GM23338 (cell line): ENCODE measurements around the gene SLC29A4. TPM values are rescaled to one million over a fixed set of nuclear protein-coding genes. Genes with fewer than 3 reads are reported as not detected.

ENCODE experiments used
- ATAC-seq: fragments of 200-7000 bp; cut with Tn5 transposase; 3 replicates; pipeline ENCODE4 v1.9.1; 2020
- DNase-seq: peaks from one replicate; pipeline ENCODE4 v3.0.0-alpha.2; 2015; ENCODE audit warnings: low spot score
- H2AFZ ChIP-seq: fragments of 200-600 bp; sonication (generic); 2 replicates; pipeline ENCODE4 v1.8.0; 2016; ENCODE audit warnings: antibody characterized with exemption, mild to moderate bottlenecking, moderate library complexity
- H3F3A ChIP-seq: fragments of 200-600 bp; sonication (generic); replicated peaks from 2 replicates; pipeline ENCODE4 v1.8.0; 2017; ENCODE audit warnings: antibody characterized with exemption, mixed run types, low read depth
- H3K27ac ChIP-seq: fragments of 200-600 bp; sonication (generic); 2 replicates; pipeline ENCODE4 v1.6.1; 2016; ENCODE audit warnings: low read depth
- H3K27me3 ChIP-seq: fragments of 200-600 bp; sonication (generic); 2 replicates; pipeline ENCODE4 v1.8.0; 2016; ENCODE audit warnings: mild to moderate bottlenecking, mixed run types, moderate library complexity; ENCODE audit not compliant: insufficient read depth
- H3K36me3 ChIP-seq: fragments of 200-600 bp; sonication (generic); 2 replicates; pipeline ENCODE4 v1.8.0; 2016; ENCODE audit warnings: mild to moderate bottlenecking; ENCODE audit not compliant: insufficient read depth
- H3K4me1 ChIP-seq: fragments of 200-600 bp; sonication (generic); 2 replicates; pipeline ENCODE4 v1.8.0; 2016; ENCODE audit warnings: mild to moderate bottlenecking, moderate library complexity; ENCODE audit not compliant: insufficient read depth
- H3K4me2 ChIP-seq: fragments of 200-600 bp; sonication (generic); 2 replicates; pipeline ENCODE4 v1.7.1; 2017; ENCODE audit warnings: mixed run types
- H3K4me3 ChIP-seq: fragments of 200-600 bp; sonication (generic); 2 replicates; pipeline ENCODE4 v1.6.1; 2016; ENCODE audit warnings: mixed run types
- H3K79me2 ChIP-seq: fragments of 200-600 bp; sonication (generic); replicated peaks from 2 replicates; pipeline ENCODE4 v1.8.0; 2017; ENCODE audit warnings: mild to moderate bottlenecking; ENCODE audit not compliant: insufficient read depth
- H3K9me2 ChIP-seq: fragments of 200-600 bp; sonication (generic); 2 replicates; pipeline ENCODE4 v1.8.0; 2017; ENCODE audit not compliant: insufficient read depth
- H4K20me1 ChIP-seq: fragments of 200-600 bp; sonication (generic); replicated peaks from 2 replicates; pipeline ENCODE4 v1.8.0; 2017; ENCODE audit warnings: mild to moderate bottlenecking; ENCODE audit not compliant: insufficient read depth
- H3K27ac Mint-ChIP-seq: 2 replicates; pipeline ENCODE4 v1.8.0; 2020; ENCODE audit warnings: inconsistent platforms, mild to moderate bottlenecking, moderate library complexity, mixed read lengths
- H3K27me3 Mint-ChIP-seq: 3 replicates; pipeline ENCODE4 v1.8.0; 2022; ENCODE audit warnings: low read depth, mild to moderate bottlenecking, moderate library complexity, mixed read lengths, inconsistent platforms; ENCODE audit not compliant: insufficient read depth, poor library complexity
- H3K36me3 Mint-ChIP-seq: 3 replicates; pipeline ENCODE4 v1.8.0; 2021; ENCODE audit warnings: low read depth, mild to moderate bottlenecking, inconsistent platforms, moderate library complexity, mixed read lengths
- H3K4me1 Mint-ChIP-seq: 3 replicates; pipeline ENCODE4 v1.8.0; 2020; ENCODE audit warnings: mild to moderate bottlenecking, inconsistent platforms, mixed read lengths
- H3K4me3 Mint-ChIP-seq: 3 replicates; pipeline ENCODE4 v1.8.0; 2021; ENCODE audit warnings: moderate library complexity, mild to moderate bottlenecking, inconsistent platforms, mixed read lengths
- H3K9me3 Mint-ChIP-seq: 3 replicates; pipeline ENCODE4 v1.8.0; 2020; ENCODE audit warnings: moderate library complexity, mild to moderate bottlenecking, inconsistent platforms, mixed read lengths
- CREB1 ChIP-seq: fragments of 250-450 bp; sonication (Bioruptor Pico); IDR thresholded peaks from 2 replicates; pipeline ENCODE4 v1.5.0; 2020; ENCODE audit warnings: low read depth, mild to moderate bottlenecking, moderate library complexity
- EZH2 ChIP-seq: fragments of 200-600 bp; sonication (generic); IDR thresholded peaks from one replicate; pipeline ENCODE4 v1.8.0; 2017; ENCODE audit warnings: antibody characterized with exemption, mild to moderate bottlenecking, low read depth; ENCODE audit not compliant: unreplicated experiment
- EZH2phosphoT487 ChIP-seq: fragments of 200-600 bp; sonication (generic); IDR thresholded peaks from one replicate; pipeline ENCODE4 v1.8.1; 2018; ENCODE audit warnings: antibody characterized with exemption; ENCODE audit not compliant: unreplicated experiment
- NANOG ChIP-seq: IDR thresholded peaks from 2 replicates; pipeline ENCODE4 v1.6.1; 2016; ENCODE audit warnings: antibody characterized with exemption, borderline replicate concordance
- STAT1 ChIP-seq: IDR thresholded peaks from one replicate; pipeline ENCODE4 v1.6.1; 2016; ENCODE audit warnings: antibody characterized with exemption; ENCODE audit not compliant: unreplicated experiment
- ZNF331 ChIP-seq: fragments of 250-450 bp; sonication (Bioruptor Pico); IDR thresholded peaks from 2 replicates; pipeline ENCODE4 v1.5.0; 2020; ENCODE audit warnings: low read depth, mild to moderate bottlenecking, moderate library complexity
- polyA plus RNA-seq: library from polyadenylated mRNA; unstranded; fragments of >200 nt; fragmentation: Nextera tagmentation; extraction: Ambion mirVana; gene quantifications from 2 replicates; pipeline ENCODE4 v1.2.1, GENCODE V29; 2016
- total RNA-seq: library from RNA; depleted of rRNA; stranded (reverse); fragments of >200 nt; shearing (Covaris generic); gene quantifications from 2 replicates; pipeline ENCODE4 v1.2.3, GENCODE V29; 2014
- TF ChIP-seq, protein P1 (sequence below): IDR thresholded peaks from 2 replicates; pipeline ENCODE4 v1.6.1; 2016; ENCODE audit warnings: antibody characterized with exemption
- TF ChIP-seq, protein P2 (sequence below), 2 experiments: fragments of 200-600 bp in 1 of 2; sonication (generic) in 1 of 2; conservative IDR thresholded peaks; 2 replicates each; pipeline versions ENCODE4 v1.5.1 to v1.6.1; 2016 to 2017; ENCODE audit warnings: antibody characterized with exemption in 2 of 2, low read depth in 2 of 2, mild to moderate bottlenecking in 2 of 2, moderate library complexity in 1 of 2
- TF ChIP-seq, protein P3 (sequence below): IDR thresholded peaks from one replicate; pipeline ENCODE4 v1.6.1; 2018; ENCODE audit warnings: antibody characterized with exemption; ENCODE audit not compliant: unreplicated experiment
- TF ChIP-seq, protein P4 (sequence below): fragments of 250-450 bp; sonication (Bioruptor Pico); IDR thresholded peaks from 2 replicates; pipeline ENCODE4 v1.5.0; 2020; ENCODE audit warnings: mild to moderate bottlenecking, moderate library complexity

The SLC29A4 gene
- total and polyA plus RNA-seq, 2 experiments from 2014 or later, result 4.8 to 8.1 TPM

DNA sequence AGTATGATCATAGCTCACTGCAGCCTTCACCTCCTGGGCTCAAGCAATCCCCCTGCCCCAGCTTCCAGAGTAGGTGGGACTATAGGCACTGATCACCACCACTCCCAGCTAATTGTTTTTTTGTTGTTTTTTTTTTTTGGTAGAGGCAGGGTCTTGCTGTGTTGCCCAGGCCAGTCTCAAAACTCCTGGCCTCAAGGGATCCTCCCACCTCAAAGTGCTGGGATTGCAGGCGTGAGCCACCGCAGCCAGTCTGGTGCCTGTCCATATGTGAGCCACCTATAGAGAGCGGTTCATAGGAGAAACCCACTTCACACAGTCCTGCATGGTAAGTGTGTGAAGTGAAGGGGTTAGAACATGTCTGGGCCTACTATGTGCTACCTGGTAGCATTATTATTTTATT, 47.5 kb downstream of the SLC29A4 start:
- Histone ChIP-seq H3K27me3 (no peaks in the 10 kb centered on the region), H3K36me3 (no peaks in the 10 kb centered on the region), H3K27ac (no peak overlapping the region), H3F3A (no peaks in the 10 kb centered on the region), H3K9me2 (no peaks in the 10 kb centered on the region), H3K79me2 (no peaks in the 10 kb centered on the region), H2AFZ (no peak overlapping the region), H3K4me3 (no peak overlapping the region), H3K4me1 (no peaks in the 10 kb centered on the region), H4K20me1 (no peaks in the 10 kb centered on the region), H3K4me2 (no peak overlapping the region)
- peaks cover 6% of the 10 kb centered on the region; the same call in 2 of the 3 replicates for H3K4me1 Mint-ChIP-seq
- no peak overlapping the region for H3K27ac Mint-ChIP-seq
- no peak for ATAC-seq
- DNase-seq, result no peak
- H3K36me3 Mint-ChIP-seq, result no peaks in the 10 kb centered on the region
- peaks cover 2% of the 10 kb centered on the region for H3K27me3 Mint-ChIP-seq
- TF ChIP-seq, protein P1, sequence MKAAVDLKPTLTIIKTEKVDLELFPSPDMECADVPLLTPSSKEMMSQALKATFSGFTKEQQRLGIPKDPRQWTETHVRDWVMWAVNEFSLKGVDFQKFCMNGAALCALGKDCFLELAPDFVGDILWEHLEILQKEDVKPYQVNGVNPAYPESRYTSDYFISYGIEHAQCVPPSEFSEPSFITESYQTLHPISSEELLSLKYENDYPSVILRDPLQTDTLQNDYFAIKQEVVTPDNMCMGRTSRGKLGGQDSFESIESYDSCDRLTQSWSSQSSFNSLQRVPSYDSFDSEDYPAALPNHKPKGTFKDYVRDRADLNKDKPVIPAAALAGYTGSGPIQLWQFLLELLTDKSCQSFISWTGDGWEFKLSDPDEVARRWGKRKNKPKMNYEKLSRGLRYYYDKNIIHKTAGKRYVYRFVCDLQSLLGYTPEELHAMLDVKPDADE, result no peak
- TF ChIP-seq CREB1 (CRISPR knock-in tag) (no peak), EZH2 (no peak), ZNF331 (no peak), EZH2phosphoT487 (no peak), STAT1 (no peak), NANOG (no peak)
- TF ChIP-seq, protein P2, sequence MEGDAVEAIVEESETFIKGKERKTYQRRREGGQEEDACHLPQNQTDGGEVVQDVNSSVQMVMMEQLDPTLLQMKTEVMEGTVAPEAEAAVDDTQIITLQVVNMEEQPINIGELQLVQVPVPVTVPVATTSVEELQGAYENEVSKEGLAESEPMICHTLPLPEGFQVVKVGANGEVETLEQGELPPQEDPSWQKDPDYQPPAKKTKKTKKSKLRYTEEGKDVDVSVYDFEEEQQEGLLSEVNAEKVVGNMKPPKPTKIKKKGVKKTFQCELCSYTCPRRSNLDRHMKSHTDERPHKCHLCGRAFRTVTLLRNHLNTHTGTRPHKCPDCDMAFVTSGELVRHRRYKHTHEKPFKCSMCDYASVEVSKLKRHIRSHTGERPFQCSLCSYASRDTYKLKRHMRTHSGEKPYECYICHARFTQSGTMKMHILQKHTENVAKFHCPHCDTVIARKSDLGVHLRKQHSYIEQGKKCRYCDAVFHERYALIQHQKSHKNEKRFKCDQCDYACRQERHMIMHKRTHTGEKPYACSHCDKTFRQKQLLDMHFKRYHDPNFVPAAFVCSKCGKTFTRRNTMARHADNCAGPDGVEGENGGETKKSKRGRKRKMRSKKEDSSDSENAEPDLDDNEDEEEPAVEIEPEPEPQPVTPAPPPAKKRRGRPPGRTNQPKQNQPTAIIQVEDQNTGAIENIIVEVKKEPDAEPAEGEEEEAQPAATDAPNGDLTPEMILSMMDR (conservative IDR thresholded peaks at IDR 0.05; ENCODE audit: low read depth in 2 of 2), result no peak
- TF ChIP-seq, protein P3, sequence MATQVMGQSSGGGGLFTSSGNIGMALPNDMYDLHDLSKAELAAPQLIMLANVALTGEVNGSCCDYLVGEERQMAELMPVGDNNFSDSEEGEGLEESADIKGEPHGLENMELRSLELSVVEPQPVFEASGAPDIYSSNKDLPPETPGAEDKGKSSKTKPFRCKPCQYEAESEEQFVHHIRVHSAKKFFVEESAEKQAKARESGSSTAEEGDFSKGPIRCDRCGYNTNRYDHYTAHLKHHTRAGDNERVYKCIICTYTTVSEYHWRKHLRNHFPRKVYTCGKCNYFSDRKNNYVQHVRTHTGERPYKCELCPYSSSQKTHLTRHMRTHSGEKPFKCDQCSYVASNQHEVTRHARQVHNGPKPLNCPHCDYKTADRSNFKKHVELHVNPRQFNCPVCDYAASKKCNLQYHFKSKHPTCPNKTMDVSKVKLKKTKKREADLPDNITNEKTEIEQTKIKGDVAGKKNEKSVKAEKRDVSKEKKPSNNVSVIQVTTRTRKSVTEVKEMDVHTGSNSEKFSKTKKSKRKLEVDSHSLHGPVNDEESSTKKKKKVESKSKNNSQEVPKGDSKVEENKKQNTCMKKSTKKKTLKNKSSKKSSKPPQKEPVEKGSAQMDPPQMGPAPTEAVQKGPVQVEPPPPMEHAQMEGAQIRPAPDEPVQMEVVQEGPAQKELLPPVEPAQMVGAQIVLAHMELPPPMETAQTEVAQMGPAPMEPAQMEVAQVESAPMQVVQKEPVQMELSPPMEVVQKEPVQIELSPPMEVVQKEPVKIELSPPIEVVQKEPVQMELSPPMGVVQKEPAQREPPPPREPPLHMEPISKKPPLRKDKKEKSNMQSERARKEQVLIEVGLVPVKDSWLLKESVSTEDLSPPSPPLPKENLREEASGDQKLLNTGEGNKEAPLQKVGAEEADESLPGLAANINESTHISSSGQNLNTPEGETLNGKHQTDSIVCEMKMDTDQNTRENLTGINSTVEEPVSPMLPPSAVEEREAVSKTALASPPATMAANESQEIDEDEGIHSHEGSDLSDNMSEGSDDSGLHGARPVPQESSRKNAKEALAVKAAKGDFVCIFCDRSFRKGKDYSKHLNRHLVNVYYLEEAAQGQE, result no peak
- TF ChIP-seq, protein P4, sequence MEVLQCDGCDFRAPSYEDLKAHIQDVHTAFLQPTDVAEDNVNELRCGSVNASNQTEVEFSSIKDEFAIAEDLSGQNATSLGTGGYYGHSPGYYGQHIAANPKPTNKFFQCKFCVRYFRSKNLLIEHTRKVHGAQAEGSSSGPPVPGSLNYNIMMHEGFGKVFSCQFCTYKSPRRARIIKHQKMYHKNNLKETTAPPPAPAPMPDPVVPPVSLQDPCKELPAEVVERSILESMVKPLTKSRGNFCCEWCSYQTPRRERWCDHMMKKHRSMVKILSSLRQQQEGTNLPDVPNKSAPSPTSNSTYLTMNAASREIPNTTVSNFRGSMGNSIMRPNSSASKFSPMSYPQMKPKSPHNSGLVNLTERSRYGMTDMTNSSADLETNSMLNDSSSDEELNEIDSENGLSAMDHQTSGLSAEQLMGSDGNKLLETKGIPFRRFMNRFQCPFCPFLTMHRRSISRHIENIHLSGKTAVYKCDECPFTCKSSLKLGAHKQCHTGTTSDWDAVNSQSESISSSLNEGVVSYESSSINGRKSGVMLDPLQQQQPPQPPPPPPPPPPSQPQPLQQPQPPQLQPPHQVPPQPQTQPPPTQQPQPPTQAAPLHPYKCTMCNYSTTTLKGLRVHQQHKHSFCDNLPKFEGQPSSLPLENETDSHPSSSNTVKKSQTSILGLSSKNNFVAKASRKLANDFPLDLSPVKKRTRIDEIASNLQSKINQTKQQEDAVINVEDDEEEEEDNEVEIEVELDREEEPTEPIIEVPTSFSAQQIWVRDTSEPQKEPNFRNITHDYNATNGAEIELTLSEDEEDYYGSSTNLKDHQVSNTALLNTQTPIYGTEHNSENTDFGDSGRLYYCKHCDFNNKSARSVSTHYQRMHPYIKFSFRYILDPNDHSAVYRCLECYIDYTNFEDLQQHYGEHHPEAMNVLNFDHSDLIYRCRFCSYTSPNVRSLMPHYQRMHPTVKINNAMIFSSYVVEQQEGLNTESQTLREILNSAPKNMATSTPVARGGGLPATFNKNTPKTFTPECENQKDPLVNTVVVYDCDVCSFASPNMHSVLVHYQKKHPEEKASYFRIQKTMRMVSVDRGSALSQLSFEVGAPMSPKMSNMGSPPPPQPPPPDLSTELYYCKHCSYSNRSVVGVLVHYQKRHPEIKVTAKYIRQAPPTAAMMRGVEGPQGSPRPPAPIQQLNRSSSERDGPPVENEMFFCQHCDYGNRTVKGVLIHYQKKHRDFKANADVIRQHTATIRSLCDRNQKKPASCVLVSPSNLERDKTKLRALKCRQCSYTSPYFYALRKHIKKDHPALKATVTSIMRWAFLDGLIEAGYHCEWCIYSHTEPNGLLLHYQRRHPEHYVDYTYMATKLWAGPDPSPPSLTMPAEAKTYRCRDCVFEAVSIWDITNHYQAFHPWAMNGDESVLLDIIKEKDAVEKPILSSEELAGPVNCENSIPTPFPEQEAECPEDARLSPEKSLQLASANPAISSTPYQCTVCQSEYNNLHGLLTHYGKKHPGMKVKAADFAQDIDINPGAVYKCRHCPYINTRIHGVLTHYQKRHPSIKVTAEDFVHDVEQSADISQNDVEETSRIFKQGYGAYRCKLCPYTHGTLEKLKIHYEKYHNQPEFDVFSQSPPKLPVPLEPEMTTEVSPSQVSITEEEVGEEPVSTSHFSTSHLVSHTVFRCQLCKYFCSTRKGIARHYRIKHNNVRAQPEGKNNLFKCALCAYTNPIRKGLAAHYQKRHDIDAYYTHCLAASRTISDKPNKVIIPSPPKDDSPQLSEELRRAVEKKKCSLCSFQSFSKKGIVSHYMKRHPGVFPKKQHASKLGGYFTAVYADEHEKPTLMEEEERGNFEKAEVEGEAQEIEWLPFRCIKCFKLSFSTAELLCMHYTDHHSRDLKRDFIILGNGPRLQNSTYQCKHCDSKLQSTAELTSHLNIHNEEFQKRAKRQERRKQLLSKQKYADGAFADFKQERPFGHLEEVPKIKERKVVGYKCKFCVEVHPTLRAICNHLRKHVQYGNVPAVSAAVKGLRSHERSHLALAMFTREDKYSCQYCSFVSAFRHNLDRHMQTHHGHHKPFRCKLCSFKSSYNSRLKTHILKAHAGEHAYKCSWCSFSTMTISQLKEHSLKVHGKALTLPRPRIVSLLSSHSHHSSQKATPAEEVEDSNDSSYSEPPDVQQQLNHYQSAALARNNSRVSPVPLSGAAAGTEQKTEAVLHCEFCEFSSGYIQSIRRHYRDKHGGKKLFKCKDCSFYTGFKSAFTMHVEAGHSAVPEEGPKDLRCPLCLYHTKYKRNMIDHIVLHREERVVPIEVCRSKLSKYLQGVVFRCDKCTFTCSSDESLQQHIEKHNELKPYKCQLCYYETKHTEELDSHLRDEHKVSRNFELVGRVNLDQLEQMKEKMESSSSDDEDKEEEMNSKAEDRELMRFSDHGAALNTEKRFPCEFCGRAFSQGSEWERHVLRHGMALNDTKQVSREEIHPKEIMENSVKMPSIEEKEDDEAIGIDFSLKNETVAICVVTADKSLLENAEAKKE (CRISPR knock-in tag), result no peak
- no peak overlapping the region for H3K4me3 Mint-ChIP-seq
- no peaks in the 10 kb centered on the region for H3K9me3 Mint-ChIP-seq
